Ectodermal cell (in vitro differentiated cells): ENCODE data around the gene SCAMP3.
"Not testable (repeated sequence)": the region's sequence is repeated elsewhere in the genome, so short reads cannot be mapped to it uniquely, and the experiment has no call there.

Source experiments
- H3K27ac ChIP-seq: 2 replicates; pipeline ENCODE4 v1.7.0; 2013; ENCODE audit warnings: mild to moderate bottlenecking, low read depth, low read length; ENCODE audit not compliant: insufficient read depth, poor library complexity, severe bottlenecking
- H3K27me3 ChIP-seq: 2 replicates; pipeline ENCODE4 v1.7.0; 2013; ENCODE audit warnings: mild to moderate bottlenecking, low read length; ENCODE audit not compliant: insufficient read depth, control insufficient read depth, poor library complexity, severe bottlenecking
- H3K36me3 ChIP-seq: one replicate; pipeline ENCODE4 v1.7.0; 2013; ENCODE audit warnings: low read length; ENCODE audit not compliant: control insufficient read depth, insufficient read depth
- H3K4me1 ChIP-seq: one replicate; pipeline ENCODE4 v1.7.0; 2013; ENCODE audit warnings: low read length; ENCODE audit not compliant: control insufficient read depth, insufficient read depth
- H3K4me3 ChIP-seq: 2 replicates; pipeline ENCODE4 v1.7.0; 2013; ENCODE audit warnings: low read depth, low read length, control low read depth; ENCODE audit not compliant: insufficient read depth
- H3K9me3 ChIP-seq: 2 replicates; pipeline ENCODE4 v1.7.0; 2013; ENCODE audit warnings: mild to moderate bottlenecking, low read length, moderate library complexity; ENCODE audit not compliant: control insufficient read depth
- WGBS, 2 experiments: methylation state at CpG; one replicate each; pipeline ENCODE4 v1.1.7; 2013; ENCODE audit warnings: missing lambda C conversion rate in 2 of 2; 5-methylcytosine and 5-hydroxymethylcytosine counted together

SCAMP3 gene

DNA sequence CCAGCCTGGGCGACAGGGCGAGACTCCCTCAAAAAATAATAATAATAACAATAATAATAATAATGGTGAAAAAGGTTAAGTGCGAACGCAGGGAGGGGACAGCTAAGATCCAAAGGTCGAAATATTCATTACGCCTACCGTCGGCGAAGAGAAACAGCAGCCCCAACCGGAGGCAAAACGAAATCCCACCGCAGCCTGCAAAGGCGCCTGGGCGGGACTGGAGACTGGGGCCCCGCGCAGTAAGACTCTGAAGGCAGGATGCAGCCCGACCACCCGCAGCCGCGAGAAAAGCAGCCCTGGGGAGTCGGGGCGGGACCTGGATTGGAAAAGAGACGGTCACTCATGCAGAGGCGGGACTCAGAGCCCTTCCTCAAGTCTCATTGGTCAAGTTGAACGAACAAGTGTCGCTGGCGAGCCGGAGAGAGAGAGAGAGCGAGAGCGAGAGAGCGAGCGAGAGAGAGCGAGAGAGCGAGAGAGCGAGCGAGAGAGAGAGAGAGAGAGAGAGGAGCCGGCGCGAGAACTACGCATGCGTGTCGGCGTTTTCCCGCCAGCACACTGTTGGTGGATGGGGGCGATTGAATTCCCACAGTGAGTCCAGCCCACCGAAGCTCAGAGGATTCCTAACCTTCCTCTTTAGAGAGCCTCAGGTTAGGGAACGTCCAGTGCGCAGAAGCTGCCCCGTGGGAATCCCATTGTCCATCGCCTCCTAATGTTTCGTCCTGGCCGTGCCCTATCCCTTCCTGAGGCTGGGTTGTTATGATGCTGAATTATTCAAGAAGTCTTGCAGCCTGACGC lies 17.6 kb downstream of the SCAMP3 start:
- peak overlapping the region; percentile 90 for H3K27ac ChIP-seq
- no peaks in the 10 kb centered on the region for H3K27me3 ChIP-seq
- H3K36me3 ChIP-seq, result peaks cover 14% of the 10 kb centered on the region
- H3K4me3 ChIP-seq, result peak overlapping the region; percentile 38
- H3K9me3 ChIP-seq, result no peaks in the 10 kb centered on the region
- no peaks in the 10 kb centered on the region for H3K4me1 ChIP-seq
- 0 to 1% methylated on average over 51 of the region's 53 CpGs for WGBS, 2 experiments

- Histone ChIP-seq H3K27ac (no peak overlapping the region), H3K4me3 (no peak overlapping the region), H3K4me1 (no peaks in the 10 kb centered on the region), H3K9me3 (no peaks in the 10 kb centered on the region), H3K36me3 (peaks cover 8% of the 10 kb centered on the region), H3K27me3 (no peaks in the 10 kb centered on the region)
- 83 to 93% methylated on average over 3 of the region's 3 CpGs for WGBS, 2 experiments
Measured at GRCh38 chr1:155242805-155243358, 19.3 kb downstream of the SCAMP3 start.

DNA sequence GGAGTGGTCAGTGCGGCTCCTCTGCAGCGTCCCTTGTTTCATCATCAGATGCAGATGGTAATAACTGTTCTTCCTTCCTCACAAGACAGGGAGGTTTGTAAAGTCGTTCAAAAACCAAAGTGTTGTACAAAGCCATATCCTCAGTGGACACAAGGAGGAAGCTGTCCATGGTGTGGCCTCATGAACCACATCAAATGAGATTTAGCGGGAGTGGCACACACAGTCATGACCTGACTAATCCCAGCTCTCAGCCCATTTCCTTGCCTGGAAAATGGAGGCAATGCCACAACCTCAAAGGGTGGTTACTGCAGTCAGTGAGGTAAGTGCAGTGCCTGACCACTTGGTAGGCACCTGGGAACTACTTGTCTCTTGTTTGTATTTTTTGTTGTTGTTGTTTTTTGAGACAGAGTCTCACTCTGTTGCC lies 20.3 kb downstream of the SCAMP3 start:
- no peak overlapping the region for H3K4me3 ChIP-seq
- no peak overlapping the region for H3K27ac ChIP-seq
- WGBS, 2 experiments, result 91 to 96% methylated on average over 4 of the region's 4 CpGs
- H3K36me3 ChIP-seq, result peaks cover 5% of the 10 kb centered on the region
- no peaks in the 10 kb centered on the region for H3K9me3 ChIP-seq
- no peaks in the 10 kb centered on the region for H3K4me1 ChIP-seq
- no peaks in the 10 kb centered on the region for H3K27me3 ChIP-seq

GRCh38 chr1:155241069-155241679 lies 21.0 kb downstream of the SCAMP3 start:
- H3K4me3 ChIP-seq, result peak overlapping the region; percentile 39
- no peak overlapping the region for H3K27ac ChIP-seq
- H3K4me1 ChIP-seq, result no peaks in the 10 kb centered on the region
- WGBS, 2 experiments, result 23 to 24% methylated on average over 4 of the region's 4 CpGs
- no peaks in the 10 kb centered on the region for H3K9me3 ChIP-seq
- no peaks in the 10 kb centered on the region for H3K27me3 ChIP-seq
- peaks cover 5% of the 10 kb centered on the region for H3K36me3 ChIP-seq

GRCh38 chr1:155236451-155236850 lies 25.7 kb downstream of the SCAMP3 start:
- Histone ChIP-seq H3K27me3 (no peaks in the 10 kb centered on the region), H3K27ac (no peak overlapping the region), H3K9me3 (no peaks in the 10 kb centered on the region), H3K4me3 (no peak overlapping the region), H3K4me1 (no peaks in the 10 kb centered on the region), H3K36me3 (peaks cover 5% of the 10 kb centered on the region)
- 95 to 97% methylated on average over 4 to 5 of the region's 5 CpGs for WGBS, 2 experiments

- H3K36me3 ChIP-seq, H3K9me3 ChIP-seq, H3K4me1 ChIP-seq, H3K27me3 ChIP-seq, H3K27ac ChIP-seq, H3K4me3 ChIP-seq: not testable (repeated sequence)
- WGBS, 2 experiments, result 94 to 96% methylated on average over 5 of the region's 9 CpGs
Measured at GRCh38 chr1:155235375-155235774, 26.8 kb downstream of the SCAMP3 start.

GRCh38 chr1:155233502-155233901 lies 28.7 kb downstream of the SCAMP3 start:
- not testable (repeated sequence) for H3K9me3 ChIP-seq, H3K27me3 ChIP-seq, H3K36me3 ChIP-seq, H3K4me3 ChIP-seq, H3K27ac ChIP-seq, H3K4me1 ChIP-seq
- WGBS, 2 experiments, result 93 to 98% methylated on average over 1 of the region's 5 CpGs

GRCh38 chr1:155232001-155232978 lies 29.9 kb downstream of the SCAMP3 start:
- not testable (repeated sequence) for H3K4me3 ChIP-seq, H3K9me3 ChIP-seq, H3K27ac ChIP-seq, H3K36me3 ChIP-seq, H3K4me1 ChIP-seq, H3K27me3 ChIP-seq
- WGBS, 2 experiments, result 91 to 93% methylated on average over 13 of the region's 13 CpGs

DNA sequence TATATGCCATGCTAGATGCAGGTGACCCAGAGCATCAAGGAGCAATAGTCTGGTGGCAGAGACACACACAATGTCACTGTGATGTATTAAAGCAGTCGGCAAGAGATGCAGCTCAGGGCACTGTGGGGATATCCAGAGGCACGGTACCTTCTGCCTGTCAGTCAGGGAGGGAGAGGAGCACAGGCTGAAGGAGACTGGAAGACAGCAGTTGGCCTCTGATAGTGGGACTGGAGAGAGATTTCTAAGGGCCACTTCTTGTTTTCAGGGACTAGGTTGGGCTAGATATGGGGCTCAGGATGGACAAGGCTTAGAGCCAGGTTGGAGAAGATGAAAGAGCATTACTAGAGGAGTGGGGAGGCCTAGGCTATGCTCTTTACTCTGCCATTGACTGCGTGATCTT lies 30.9 kb downstream of the SCAMP3 start:
- not testable (repeated sequence) for H3K27me3 ChIP-seq, H3K4me3 ChIP-seq, H3K4me1 ChIP-seq, H3K9me3 ChIP-seq, H3K36me3 ChIP-seq, H3K27ac ChIP-seq
- 85 to 86% methylated on average over 3 of the region's 3 CpGs for WGBS, 2 experiments

GRCh38 chr1:155228096-155228427 lies 34.1 kb downstream of the SCAMP3 start:
- 78 to 85% methylated on average over 9 of the region's 9 CpGs for WGBS, 2 experiments
- Histone ChIP-seq H3K27ac (peak overlapping the region; percentile 74), H3K4me3 (peak overlapping the region; percentile 92)

More at GRCh38 chr1:155228096-155228427, 34.1 kb downstream of the SCAMP3 start:
- Histone ChIP-seq H3K27me3 (peaks cover 4% of the 10 kb centered on the region), H3K36me3 (no peaks in the 10 kb centered on the region), H3K4me1 (peaks cover 15% of the 10 kb centered on the region), H3K9me3 (no peaks in the 10 kb centered on the region)
